Retina (tissue), 1 donor: Measurements from ENCODE around the gene CXADR.

ENCODE experiments used
- DNase-seq: peaks from one replicate; pipeline ENCODE4 v3.0.0-alpha.2; 2016

The CXADR gene

DNA sequence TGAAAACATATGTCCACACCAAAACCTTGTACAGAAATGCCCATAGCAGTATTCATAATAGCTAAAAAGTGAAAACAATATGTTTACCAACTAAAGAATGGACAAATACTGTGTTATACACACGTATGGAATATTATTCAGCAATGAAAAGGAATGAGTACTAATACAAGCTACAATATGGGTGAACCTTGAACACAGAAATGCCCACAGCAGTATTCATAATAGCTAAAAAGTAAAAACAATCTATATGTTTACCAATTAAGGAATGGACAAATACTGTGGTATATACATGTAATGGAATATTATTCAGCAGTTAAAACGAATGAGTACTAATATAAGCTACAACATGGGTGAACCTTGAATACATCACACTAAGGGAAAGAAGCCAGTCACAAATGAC is 96.8 kb downstream of the CXADR start:
- no peak for DNase-seq

GRCh38 chr21:17610911-17611310 is 98.1 kb downstream of the CXADR start:
- DNase-seq: peak; percentile 42

DNA sequence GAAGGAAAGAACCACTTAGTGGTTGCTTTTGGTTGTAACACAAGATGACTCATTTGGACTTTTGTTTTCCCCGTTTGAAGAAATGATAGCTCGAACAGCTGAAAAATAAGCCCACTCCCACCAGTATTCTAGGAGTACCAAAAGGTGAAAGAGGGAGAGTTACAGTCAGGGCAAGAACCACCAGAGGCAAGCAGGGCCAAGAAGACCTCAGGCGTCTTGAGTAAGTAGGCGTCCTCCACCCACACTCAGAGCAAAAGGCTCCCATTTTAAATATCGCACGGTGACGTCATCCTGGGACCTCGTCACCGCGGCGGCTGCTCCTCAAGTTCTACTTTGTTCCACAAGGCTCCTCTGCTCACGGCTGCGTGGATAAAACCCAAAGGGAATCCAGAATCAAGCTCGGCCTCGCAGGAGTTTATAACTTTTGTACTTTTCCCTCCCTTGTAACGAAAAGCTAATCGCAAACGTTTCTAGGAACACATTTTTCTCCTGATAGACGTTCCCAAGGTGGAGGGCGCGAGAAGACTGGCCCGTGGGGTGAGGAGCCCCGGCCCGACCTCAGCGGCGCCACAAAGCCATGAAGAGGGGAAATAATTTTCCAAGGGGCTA is 98.7 kb downstream of the CXADR start:
- DNase-seq: peak; percentile 89

- DNase-seq: no peak
Observed at GRCh38 chr21:17612023-17612564, 99.3 kb downstream of the CXADR start.

GRCh38 chr21:17612565-17613241 is 99.9 kb downstream of the CXADR start, which contains the start of gene BTG3:
BTG3 (minus strand) TSS chr21:17612901; CDS start chr21:17609144, 3,757 bp downstream.
- peak; percentile 93 for DNase-seq

- no peak for DNase-seq
Observed at GRCh38 chr21:17613242-17613676, 100.4 kb downstream of the CXADR start.

DNA sequence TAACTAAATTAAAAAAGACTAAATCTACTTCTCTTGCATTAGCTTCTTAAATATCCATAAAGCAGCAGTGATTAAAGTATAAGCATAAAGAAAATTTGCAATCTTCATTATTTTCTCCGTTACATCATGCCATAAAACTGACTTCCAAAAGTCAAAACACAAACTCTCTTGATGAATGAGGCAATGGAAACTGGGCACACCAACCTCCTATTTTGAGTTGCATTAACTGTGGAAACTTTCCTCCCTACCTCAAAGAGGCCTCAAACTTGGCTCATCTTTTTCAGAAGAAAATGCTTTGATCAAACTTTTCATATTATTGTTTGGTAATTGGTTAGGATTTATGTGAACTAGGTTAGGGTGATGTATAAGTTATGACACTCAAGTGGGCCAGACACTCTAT is 104.0 kb downstream of the CXADR start:
- DNase-seq: no peak

- DNase-seq: no peak
Observed at GRCh38 chr21:17622018-17622417, 109.2 kb downstream of the CXADR start.

DNA sequence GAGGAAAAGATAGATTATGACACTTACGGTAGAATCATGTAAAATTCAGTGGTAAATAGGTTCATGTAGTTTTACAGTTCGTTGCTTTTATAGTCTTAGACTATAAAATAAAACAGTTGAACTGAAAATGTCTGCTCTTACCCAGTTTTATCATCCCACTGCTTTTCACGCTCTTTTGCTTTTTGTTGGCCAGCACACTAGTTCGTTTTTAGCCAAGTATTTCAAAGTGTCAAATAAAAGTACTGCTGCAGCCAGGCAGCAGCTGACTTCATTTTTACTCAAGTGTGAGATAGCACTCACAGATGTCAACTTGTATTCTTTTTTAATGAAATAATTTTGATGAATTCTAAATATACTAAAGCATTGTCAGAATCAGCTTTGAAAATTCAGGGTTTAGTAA is 118.4 kb downstream of the CXADR start:
- no peak for DNase-seq

DNA sequence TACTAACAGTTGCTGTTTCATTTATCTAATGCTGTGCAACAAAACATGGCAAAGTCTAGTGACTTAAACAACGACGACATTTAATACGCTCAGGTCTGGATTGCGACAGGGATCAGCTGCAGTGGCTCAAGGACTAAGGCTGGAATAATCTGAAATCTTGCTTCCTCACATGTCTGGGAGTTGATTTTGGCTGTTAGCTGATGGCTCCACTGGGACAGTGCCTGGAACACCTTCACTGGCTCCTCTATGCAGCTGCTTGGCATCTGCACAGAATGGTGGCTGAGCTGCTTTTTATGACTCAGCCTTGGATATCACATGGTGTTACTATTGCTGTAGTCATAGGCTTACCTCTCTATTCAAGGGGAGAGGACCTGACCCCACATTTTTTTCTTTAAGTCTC is 123.9 kb downstream of the CXADR start:
- DNase-seq: no peak

- no peak for DNase-seq
Observed at GRCh38 chr21:17640821-17641220, 128.0 kb downstream of the CXADR start.
